Epithelial cell of esophagus (primary cell): ENCODE measurements around the gene ADPRH.

Experiments used
- DNase-seq: peaks from one replicate; pipeline ENCODE4 v3.0.0; 2010; ENCODE audit warnings: low read depth
- H3K4me3 ChIP-seq: 2 replicates; pipeline ENCODE4 v1.5.1; 2011; ENCODE audit warnings: mild to moderate bottlenecking, low read length, control low read depth
- TF ChIP-seq, protein P1 (sequence below): IDR thresholded peaks from 2 replicates; pipeline ENCODE4 v1.5.1; 2011; ENCODE audit warnings: low read depth, mild to moderate bottlenecking, low read length, control low read depth, inconsistent platforms; ENCODE audit not compliant: insufficient read depth; ENCODE audit errors: missing control alignments

ADPRH gene

DNA sequence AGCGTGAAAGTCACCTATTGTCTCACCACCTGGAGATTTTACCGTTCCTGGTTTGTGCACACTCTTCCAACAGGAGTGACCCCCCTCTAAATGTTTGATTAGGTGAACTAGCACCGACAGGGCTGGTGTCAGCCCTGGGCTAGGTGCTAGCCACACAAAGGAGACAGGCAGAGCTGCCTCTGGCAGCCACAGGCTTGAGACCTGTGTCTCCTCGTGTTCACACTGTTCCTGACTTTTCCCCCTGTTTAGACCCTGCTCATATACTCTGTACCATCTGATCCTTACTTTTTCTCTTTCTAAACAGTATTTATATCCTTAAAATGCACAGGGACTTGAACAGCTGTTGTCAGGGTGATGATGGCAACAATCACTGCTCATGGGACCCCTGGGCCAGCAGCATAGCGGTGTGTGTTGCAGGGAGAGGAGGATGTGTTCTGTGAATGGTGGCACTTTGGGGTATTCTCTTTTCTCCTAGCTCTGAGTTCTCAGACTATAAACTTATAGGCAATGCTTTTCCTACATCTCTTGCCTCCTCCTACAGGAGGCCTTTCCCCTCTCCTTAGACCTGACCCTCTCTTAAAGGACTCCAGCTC, 25.4 kb upstream of the ADPRH start:
- TF ChIP-seq, protein P1, sequence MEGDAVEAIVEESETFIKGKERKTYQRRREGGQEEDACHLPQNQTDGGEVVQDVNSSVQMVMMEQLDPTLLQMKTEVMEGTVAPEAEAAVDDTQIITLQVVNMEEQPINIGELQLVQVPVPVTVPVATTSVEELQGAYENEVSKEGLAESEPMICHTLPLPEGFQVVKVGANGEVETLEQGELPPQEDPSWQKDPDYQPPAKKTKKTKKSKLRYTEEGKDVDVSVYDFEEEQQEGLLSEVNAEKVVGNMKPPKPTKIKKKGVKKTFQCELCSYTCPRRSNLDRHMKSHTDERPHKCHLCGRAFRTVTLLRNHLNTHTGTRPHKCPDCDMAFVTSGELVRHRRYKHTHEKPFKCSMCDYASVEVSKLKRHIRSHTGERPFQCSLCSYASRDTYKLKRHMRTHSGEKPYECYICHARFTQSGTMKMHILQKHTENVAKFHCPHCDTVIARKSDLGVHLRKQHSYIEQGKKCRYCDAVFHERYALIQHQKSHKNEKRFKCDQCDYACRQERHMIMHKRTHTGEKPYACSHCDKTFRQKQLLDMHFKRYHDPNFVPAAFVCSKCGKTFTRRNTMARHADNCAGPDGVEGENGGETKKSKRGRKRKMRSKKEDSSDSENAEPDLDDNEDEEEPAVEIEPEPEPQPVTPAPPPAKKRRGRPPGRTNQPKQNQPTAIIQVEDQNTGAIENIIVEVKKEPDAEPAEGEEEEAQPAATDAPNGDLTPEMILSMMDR: no peak
- DNase-seq: no peak
- no peak overlapping the region for H3K4me3 ChIP-seq

DNA sequence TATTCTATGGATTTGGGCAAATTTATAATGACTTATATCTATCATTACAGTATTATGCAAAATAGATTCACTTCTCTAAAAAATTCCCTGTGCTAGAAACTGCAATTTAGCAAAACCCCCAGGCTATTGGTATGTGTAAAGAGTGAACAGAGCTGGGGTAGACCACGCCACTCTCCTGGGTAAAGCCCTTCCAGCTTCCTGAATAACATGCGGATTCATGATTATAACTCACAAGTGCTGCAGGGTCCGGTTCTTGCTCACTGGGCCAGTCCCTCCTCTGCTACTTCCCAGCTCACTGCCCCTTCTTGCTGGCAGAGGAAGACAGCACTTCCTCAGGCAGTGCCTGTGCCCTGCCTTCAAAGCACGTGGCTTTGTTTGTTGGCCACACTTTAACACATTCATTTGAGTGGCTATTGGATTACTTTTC, 24.0 kb upstream of the ADPRH start:
- TF ChIP-seq, protein P1: no peak
- DNase-seq: no peak
- H3K4me3 ChIP-seq: no peak overlapping the region

DNA sequence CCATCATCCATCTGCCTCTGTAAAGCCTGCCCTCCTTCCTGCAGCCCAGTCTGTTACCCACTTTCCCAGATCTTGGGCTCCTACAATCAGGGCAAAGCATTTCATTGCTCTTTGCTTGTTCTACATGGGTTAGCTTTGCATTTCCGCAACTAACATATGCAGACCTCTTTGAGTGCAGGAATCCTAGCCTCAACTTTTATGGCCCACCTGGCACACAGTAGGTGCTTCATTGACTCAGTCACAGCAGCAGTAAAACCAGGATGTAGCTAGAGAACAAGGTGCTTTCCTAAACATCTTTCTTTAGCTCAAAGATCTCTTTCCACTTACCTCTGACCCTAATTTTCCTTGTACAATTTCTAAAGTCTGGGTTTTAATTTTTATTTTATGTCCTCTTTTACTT, 23.4 kb upstream of the ADPRH start:
- TF ChIP-seq, protein P1: no peak
- DNase-seq: no peak
- no peak overlapping the region for H3K4me3 ChIP-seq

DNA sequence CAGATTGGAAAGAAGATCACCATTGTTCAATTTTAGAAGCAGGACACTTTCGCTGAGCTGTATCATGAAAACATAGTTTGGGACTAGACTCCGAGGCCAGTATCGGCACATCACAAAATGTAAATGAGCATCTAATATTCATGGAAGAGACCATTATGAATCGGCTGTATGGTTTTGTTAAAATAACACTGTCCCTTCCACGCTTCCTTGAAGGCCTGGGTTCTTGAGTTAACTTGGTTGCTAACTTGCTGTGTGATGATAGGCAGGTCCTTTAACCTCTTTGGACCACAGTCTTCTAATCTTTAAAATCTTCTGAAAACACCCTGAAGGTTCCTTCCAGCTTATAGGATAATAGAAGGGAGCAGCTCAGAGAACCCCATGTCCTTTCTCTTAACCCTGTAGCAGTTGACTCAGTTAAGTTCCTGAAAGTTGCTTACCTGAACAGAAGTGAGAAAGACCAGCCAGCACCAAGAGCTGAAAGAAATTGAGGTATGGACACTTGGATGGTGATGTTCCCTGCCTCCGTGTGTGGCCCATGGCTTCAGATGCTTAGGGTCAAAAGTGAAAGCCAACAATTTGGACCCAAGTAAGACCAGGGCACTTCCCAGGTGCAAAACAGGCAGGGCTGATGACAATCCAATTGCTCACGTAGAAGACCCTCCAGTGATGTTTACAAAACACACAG, 22.0 kb upstream of the ADPRH start:
- TF ChIP-seq, protein P1: no peak
- no peak for DNase-seq

DNA sequence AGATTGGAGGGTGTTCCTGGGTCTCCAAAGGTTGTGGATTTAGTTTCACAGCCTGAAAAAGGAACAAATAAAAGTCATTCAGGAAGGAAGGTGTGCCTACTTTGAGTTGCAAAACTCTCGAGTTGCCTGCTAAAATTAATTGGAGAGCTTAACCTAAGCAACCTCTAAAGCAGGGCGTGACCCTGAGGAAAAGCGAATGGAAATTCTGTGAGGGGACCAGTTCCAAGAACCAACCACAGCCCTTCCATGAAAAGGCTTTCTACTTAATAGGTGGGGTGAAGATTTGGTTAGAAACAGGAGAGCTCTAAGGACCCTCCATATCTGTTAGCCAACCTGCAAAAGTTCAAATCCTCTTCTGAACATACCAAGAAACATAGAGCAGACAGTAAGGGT, 21.4 kb upstream of the ADPRH start:
- no peak overlapping the region for H3K4me3 ChIP-seq
- TF ChIP-seq, protein P1: no peak
- DNase-seq: no peak

More for the DNA sequence above, 22.0 kb upstream of the ADPRH start:
- no peak overlapping the region for H3K4me3 ChIP-seq

DNA sequence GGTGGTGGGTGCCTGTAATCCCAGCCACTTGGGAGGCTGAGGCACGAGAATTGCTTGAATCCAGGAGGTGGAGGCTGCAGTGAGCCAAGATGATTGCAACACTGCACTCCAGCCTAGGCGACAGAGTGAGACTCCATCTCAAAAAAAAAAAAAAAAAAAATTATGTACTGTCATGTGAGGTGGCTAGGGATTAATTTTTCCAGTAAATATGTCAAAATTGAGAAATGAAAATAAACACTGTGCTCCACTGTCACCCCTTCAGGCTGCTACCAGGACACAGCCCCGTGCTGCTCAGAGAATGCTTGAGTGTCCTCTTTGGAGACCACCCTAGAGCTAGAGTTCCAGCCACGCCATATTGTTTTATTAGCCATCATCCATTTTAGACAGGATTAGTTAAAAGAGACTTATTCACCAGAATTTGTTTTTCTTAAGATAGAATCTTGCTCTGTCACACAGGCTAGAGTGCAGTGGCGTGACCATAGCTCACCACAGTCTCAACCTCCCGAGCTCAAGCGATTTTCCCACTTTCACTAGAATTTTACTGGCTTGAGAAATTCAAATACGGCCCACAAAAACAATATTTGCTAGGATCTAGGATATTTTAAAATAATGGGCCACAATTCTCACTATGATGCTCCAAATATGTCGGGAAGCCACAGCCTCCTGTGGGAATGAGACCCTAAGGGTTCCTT, 20.5 kb upstream of the ADPRH start:
- TF ChIP-seq, protein P1: no peak
- no peak for DNase-seq
- no peak overlapping the region for H3K4me3 ChIP-seq
